ENCODE measurements around the gene CMTR1.

CMTR1 gene

DNA sequence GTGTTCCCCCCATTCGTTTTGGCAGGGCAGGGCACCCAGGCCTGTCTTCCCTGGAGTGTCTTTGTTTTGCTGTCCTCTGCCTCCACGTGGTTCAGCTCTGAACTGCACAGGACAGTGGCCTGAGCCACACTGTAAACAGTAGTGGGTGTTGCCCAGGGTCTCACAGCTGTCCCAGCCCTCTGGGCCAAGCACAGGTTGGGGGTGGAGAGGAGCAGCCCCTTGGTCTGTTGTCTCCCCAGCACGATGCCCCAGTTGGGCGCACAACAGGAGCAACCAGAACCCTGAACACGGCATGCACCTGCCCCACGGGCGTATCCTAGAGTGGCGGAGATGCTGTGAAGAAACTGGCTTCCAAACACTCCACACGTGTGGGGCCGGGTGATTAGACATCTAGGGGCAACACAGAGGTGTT is 52.3 kb downstream of the CMTR1 start:
- Mint-ChIP-seq H3K27ac (no peak overlapping the region), H3K27me3 (ENCODE audit: low read depth) (peaks cover 41% of the 10 kb centered on the region), H3K9me3 (no peaks in the 10 kb centered on the region), H3K36me3 (ENCODE audit: low read depth) (peaks cover 21% of the 10 kb centered on the region), H3K4me3 (no peak overlapping the region), H3K4me1 (peaks cover 46% of the 10 kb centered on the region)
- TF ChIP-seq, protein P1, sequence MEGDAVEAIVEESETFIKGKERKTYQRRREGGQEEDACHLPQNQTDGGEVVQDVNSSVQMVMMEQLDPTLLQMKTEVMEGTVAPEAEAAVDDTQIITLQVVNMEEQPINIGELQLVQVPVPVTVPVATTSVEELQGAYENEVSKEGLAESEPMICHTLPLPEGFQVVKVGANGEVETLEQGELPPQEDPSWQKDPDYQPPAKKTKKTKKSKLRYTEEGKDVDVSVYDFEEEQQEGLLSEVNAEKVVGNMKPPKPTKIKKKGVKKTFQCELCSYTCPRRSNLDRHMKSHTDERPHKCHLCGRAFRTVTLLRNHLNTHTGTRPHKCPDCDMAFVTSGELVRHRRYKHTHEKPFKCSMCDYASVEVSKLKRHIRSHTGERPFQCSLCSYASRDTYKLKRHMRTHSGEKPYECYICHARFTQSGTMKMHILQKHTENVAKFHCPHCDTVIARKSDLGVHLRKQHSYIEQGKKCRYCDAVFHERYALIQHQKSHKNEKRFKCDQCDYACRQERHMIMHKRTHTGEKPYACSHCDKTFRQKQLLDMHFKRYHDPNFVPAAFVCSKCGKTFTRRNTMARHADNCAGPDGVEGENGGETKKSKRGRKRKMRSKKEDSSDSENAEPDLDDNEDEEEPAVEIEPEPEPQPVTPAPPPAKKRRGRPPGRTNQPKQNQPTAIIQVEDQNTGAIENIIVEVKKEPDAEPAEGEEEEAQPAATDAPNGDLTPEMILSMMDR (IDR thresholded peaks at IDR 0.05; ENCODE audit: unreplicated experiment in 3 of 3) = peak in 2 of 3 experiments; percentile 24 to 35

DNA sequence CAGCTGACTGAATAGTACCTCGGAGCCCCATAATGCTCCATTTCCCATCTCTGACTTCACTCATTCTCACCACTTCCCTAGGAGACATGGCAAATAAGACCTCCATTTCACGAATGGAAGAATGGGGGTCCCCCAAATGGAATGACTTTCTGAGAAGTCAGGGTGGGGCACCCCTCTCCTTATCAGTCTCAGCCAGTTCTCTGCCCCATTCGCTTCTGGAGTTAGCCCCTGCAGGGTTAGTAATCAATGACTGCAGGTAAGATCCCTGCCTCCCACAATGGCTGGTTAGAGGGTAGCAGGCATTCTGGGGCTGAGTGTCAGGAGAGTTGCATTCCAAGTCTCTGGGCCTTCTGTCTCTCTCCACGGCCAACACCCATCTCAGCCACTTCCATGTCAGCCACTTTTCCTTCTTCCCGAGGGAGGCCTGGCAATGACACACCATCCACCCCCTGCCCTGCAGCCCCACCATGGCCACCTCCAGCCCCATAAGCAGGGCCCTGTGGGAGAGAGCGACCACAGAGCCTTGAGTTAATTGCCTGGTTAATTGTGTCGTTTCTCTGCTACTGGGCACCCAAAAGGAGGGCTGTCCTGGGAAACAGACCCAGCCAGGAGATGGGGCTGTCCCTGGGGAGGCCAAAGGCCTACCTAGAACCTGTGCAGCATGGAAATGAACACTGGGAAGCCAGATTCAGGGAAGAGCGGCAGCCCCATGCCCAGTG is 53.3 kb downstream of the CMTR1 start:
- Mint-ChIP-seq H3K4me1 (peaks cover 46% of the 10 kb centered on the region), H3K27ac (no peak overlapping the region), H3K9me3 (no peaks in the 10 kb centered on the region), H3K36me3 (ENCODE audit: low read depth) (peaks cover 12% of the 10 kb centered on the region), H3K4me3 (no peak overlapping the region), H3K27me3 (ENCODE audit: low read depth) (peaks cover 50% of the 10 kb centered on the region)
- TF ChIP-seq, protein P1 (IDR thresholded peaks at IDR 0.05; ENCODE audit: unreplicated experiment in 3 of 3) = no peak

DNA sequence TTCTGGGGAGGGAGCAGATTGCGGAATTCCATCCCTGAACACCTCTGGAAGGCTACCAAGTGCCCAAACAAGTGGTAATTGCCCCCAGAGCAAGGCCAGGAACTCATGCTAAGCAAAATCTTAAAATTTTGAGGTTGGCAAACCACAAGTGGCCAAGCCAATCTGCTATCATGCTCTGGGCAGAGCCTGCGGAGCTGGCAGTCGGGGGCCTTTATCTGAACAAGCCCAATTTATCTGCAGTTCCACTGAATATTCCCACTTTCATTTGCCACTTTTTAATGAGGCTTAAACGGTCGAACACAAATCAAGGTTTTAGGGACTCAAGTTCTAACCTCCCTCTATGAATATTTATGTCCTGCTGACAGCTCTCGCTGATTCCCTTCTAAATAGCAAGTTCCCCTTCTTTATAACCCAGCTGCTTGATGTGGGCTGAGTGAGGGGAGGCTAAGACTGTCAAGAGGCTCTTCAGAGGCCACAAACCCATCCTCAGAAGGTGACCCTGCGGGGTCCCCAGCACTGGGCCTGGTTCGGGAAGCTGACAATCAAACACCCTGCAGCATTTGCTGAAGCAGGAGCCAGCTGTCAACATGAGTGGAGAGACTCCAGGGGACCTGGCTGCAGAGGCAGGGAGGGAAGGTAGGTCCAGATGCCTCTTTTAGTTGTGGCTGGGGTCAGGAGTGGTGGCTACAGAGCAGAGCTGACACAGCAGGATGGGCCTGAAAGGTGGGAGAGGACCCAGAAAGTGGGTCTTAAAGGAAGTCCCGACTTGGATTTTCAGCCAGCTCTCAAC is 54.8 kb downstream of the CMTR1 start:
- Mint-ChIP-seq H3K4me3 (no peak overlapping the region), H3K27me3 (ENCODE audit: low read depth) (peaks cover 60% of the 10 kb centered on the region), H3K27ac (no peak overlapping the region)

DNA sequence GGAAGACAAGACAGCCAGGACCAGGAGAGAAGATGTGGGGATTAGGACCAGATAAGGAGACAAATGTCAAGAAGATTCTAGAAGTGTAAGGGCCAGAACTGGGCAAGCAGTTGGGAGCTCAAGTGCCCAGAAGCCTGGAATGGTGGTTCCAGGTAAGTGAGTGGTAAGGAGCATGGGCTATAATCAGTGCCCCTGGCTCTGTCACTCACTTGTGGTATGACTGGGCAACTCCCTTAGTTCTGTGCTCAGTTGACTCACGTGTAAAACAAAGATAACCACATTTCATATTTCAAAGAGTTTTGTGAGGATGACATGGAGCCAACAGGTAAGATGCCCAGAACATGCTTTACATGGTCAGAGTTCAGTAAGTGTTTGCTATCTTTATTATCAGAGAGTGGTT is 55.5 kb downstream of the CMTR1 start:
- no peak overlapping the region for H3K4me3 Mint-ChIP-seq
- no peak overlapping the region for H3K27ac Mint-ChIP-seq
- H3K36me3 Mint-ChIP-seq (ENCODE audit: low read depth) = peaks cover 6% of the 10 kb centered on the region
- no peaks in the 10 kb centered on the region for H3K9me3 Mint-ChIP-seq
- H3K4me1 Mint-ChIP-seq = peaks cover 48% of the 10 kb centered on the region
- TF ChIP-seq, protein P1 (IDR thresholded peaks at IDR 0.05; ENCODE audit: unreplicated experiment in 3 of 3) = no peak
- H3K27me3 Mint-ChIP-seq (ENCODE audit: low read depth) = peaks cover 60% of the 10 kb centered on the region

More for the DNA sequence above, 54.8 kb downstream of the CMTR1 start:
- H3K9me3 Mint-ChIP-seq = no peaks in the 10 kb centered on the region
- peaks cover 6% of the 10 kb centered on the region for H3K36me3 Mint-ChIP-seq (ENCODE audit: low read depth)
- TF ChIP-seq, protein P1 (IDR thresholded peaks at IDR 0.05; ENCODE audit: unreplicated experiment in 3 of 3) = no peak
- peaks cover 44% of the 10 kb centered on the region for H3K4me1 Mint-ChIP-seq

DNA sequence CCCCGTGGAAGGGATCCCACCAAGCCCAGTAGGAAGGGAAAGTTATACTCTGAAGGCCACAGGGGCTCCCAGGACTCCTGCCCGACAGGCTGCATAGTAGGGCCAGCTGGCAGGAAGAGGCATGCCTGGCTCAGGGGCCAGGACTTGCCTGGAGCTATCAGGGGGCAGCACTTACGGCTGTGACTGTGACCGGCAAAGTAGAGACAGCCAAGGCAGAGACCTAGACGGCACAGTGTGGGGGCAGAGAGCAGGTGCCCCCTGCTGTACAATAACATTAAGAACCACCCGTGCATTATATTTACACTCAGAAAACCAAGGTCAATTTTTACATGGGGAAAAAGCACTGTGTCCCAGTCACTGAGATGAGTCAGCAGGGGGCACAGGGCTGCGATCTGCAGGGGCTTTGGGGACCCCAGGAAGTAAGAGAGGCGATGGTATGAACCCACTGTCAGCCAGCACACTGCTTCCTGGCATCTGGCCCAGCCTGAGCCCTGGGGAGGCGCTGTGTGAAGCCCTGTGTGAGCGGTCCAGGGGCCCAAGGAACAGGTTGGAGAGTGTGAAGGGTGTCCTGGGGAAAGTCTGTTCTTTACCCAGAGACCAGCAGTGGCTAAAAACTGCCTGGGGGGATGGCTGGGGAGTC is 56.8 kb downstream of the CMTR1 start:
- peak overlapping the region in 1 of 3 experiments; percentile 44 for H3K27ac Mint-ChIP-seq
- peaks cover 60% of the 10 kb centered on the region for H3K27me3 Mint-ChIP-seq (ENCODE audit: low read depth)
- peaks cover 6% of the 10 kb centered on the region for H3K36me3 Mint-ChIP-seq (ENCODE audit: low read depth)
- H3K4me3 Mint-ChIP-seq = no peak overlapping the region
- H3K9me3 Mint-ChIP-seq = no peaks in the 10 kb centered on the region
- TF ChIP-seq, protein P1 (IDR thresholded peaks at IDR 0.05; ENCODE audit: unreplicated experiment in 3 of 3) = peak in 1 of 3 experiments; percentile 13
- H3K4me1 Mint-ChIP-seq = peaks cover 48% of the 10 kb centered on the region
